Measurements from ENCODE around the gene RPL41. TPM values are rescaled to one million over a fixed set of nuclear protein-coding genes. Genes with fewer than 3 reads are reported as not detected.
A peak's percentile ranks its signal among the peaks of the same experiment; 100 is the strongest.

Gene RPL41
- total and polyA plus RNA-seq, 9 of the 15 experiments (the other 6 are each of a cell fraction or from before 2014, with no cell fraction given) = 3,403 to 11,276 (median 5,604) TPM

DNA sequence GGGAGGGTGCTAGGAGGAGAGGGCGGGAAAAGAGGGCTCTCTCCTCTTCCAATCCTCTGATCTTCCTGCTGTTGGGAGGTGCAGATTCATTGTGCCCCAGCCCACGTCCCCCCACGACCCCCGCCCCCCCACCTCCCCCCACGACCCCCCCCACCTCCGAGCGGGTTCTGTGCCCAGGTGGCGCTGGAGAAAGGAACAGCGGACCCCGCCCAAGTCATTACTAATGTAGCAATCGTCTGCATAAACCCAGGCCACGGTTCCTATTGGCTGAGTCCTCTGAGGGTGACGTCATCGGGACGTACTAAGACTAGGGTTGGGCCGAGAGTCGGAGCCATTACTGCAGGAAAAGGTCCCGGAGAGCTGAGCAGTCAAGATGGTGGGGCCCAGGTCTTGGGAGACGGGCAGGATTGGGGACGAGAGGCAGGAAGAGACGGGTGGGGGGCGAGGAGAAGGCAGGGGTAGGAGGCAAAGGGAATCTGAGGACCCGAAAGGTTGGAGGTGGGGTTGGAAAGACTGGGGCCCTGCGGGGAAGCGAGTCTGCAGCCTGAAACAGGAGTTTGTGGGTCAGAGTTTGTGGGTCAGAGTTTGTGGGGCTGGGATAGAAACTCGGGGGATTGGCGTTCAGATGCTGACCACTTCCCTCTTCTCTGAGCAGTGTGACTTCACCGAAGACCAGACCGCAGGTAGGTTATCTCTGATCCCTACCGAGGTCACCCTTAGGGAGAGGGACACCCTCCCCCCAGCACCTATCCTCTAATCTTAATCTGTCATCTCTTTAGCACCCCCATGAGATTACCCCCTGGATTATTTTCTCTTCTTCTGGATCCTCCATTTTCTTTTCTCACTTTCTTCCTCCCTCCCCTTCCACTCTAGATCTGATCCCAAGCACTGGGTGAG, 41.8 kb downstream of the RPL41 start, which contains the start of gene MYL6 (continued):
- TF ChIP-seq POLR2H (tag; IDR thresholded peaks at IDR 0.05; ENCODE audit: low read depth) (peak; percentile 97), ZNF75A (CRISPR knock-in tag; IDR thresholded peaks at IDR 0.05) (no peak), GTF2F1 (IDR thresholded peaks at IDR 0.05; ENCODE audit: low read depth, low read length) (no peak), FOXJ2 (tag; IDR thresholded peaks at IDR 0.05) (0 out of 2 replicates have a peak, but pooled peaks have one; percentile 40), BDP1 (IDR thresholded peaks at IDR 0.05; ENCODE audit: insufficient read depth, insufficient read length) (no peak), CAMTA2 (CRISPR knock-in tag; conservative IDR thresholded peaks at IDR 0.05) (peak; percentile 93), NR1H2 (CRISPR knock-in tag; IDR thresholded peaks at IDR 0.05) (no peak), POU5F1 (IDR thresholded peaks at IDR 0.05; ENCODE audit: borderline replicate concordance, low read depth, low read length, partially characterized antibody) (no peak), IFI16 (CRISPR knock-in tag; IDR thresholded peaks at IDR 0.05) (no peak), RFX7 (CRISPR knock-in tag; IDR thresholded peaks at IDR 0.05) (peak; percentile 88; the same call in 1 of the 2 replicates), KLF1 (tag; IDR thresholded peaks at IDR 0.05) (0 out of 2 replicates have a peak, but pooled peaks have one; percentile 25), U2AF1 (optimal IDR thresholded peaks at IDR 0.05; ENCODE audit: low read depth, low read length) (no peak), SMAD1 (IDR thresholded peaks at IDR 0.05; ENCODE audit: low read depth, low read length, partially characterized antibody) (peak; percentile 76), HLTF (IDR thresholded peaks at IDR 0.05) (peak; percentile 88; the same call in 1 of the 2 replicates)
- TF ChIP-seq, protein P1, sequence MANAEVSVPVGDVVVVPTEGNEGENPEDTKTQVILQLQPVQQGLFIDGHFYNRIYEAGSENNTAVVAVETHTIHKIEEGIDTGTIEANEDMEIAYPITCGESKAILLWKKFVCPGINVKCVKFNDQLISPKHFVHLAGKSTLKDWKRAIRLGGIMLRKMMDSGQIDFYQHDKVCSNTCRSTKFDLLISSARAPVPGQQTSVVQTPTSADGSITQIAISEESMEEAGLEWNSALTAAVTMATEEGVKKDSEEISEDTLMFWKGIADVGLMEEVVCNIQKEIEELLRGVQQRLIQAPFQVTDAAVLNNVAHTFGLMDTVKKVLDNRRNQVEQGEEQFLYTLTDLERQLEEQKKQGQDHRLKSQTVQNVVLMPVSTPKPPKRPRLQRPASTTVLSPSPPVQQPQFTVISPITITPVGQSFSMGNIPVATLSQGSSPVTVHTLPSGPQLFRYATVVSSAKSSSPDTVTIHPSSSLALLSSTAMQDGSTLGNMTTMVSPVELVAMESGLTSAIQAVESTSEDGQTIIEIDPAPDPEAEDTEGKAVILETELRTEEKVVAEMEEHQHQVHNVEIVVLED (CRISPR knock-in tag; IDR thresholded peaks at IDR 0.05) = peak; percentile 48; the same call in 1 of the 2 replicates
- TF ChIP-seq, protein P2, sequence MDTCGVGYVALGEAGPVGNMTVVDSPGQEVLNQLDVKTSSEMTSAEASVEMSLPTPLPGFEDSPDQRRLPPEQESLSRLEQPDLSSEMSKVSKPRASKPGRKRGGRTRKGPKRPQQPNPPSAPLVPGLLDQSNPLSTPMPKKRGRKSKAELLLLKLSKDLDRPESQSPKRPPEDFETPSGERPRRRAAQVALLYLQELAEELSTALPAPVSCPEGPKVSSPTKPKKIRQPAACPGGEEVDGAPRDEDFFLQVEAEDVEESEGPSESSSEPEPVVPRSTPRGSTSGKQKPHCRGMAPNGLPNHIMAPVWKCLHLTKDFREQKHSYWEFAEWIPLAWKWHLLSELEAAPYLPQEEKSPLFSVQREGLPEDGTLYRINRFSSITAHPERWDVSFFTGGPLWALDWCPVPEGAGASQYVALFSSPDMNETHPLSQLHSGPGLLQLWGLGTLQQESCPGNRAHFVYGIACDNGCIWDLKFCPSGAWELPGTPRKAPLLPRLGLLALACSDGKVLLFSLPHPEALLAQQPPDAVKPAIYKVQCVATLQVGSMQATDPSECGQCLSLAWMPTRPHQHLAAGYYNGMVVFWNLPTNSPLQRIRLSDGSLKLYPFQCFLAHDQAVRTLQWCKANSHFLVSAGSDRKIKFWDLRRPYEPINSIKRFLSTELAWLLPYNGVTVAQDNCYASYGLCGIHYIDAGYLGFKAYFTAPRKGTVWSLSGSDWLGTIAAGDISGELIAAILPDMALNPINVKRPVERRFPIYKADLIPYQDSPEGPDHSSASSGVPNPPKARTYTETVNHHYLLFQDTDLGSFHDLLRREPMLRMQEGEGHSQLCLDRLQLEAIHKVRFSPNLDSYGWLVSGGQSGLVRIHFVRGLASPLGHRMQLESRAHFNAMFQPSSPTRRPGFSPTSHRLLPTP (IDR thresholded peaks at IDR 0.05; ENCODE audit: borderline replicate concordance, extremely low read depth, insufficient read length) = no peak
- TF ChIP-seq, protein P3, sequence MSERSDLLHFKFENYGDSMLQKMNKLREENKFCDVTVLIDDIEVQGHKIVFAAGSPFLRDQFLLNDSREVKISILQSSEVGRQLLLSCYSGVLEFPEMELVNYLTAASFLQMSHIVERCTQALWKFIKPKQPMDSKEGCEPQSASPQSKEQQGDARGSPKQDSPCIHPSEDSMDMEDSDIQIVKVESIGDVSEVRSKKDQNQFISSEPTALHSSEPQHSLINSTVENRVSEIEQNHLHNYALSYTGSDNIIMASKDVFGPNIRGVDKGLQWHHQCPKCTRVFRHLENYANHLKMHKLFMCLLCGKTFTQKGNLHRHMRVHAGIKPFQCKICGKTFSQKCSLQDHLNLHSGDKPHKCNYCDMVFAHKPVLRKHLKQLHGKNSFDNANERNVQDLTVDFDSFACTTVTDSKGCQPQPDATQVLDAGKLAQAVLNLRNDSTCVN (CRISPR knock-in tag; IDR thresholded peaks at IDR 0.05) = peak; percentile 99
- TF ChIP-seq, protein P4, sequence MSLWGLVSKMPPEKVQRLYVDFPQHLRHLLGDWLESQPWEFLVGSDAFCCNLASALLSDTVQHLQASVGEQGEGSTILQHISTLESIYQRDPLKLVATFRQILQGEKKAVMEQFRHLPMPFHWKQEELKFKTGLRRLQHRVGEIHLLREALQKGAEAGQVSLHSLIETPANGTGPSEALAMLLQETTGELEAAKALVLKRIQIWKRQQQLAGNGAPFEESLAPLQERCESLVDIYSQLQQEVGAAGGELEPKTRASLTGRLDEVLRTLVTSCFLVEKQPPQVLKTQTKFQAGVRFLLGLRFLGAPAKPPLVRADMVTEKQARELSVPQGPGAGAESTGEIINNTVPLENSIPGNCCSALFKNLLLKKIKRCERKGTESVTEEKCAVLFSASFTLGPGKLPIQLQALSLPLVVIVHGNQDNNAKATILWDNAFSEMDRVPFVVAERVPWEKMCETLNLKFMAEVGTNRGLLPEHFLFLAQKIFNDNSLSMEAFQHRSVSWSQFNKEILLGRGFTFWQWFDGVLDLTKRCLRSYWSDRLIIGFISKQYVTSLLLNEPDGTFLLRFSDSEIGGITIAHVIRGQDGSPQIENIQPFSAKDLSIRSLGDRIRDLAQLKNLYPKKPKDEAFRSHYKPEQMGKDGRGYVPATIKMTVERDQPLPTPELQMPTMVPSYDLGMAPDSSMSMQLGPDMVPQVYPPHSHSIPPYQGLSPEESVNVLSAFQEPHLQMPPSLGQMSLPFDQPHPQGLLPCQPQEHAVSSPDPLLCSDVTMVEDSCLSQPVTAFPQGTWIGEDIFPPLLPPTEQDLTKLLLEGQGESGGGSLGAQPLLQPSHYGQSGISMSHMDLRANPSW (CRISPR knock-in tag; IDR thresholded peaks at IDR 0.05) = no peak

All from K562 (cell line).